Measurements from ENCODE around the gene CDH22. TPM values are rescaled to one million over a fixed set of nuclear protein-coding genes. Genes with fewer than 3 reads are reported as not detected.

The CDH22 gene
- total RNA-seq, 1 donor from 2014 or later: 0.13 TPM

DNA sequence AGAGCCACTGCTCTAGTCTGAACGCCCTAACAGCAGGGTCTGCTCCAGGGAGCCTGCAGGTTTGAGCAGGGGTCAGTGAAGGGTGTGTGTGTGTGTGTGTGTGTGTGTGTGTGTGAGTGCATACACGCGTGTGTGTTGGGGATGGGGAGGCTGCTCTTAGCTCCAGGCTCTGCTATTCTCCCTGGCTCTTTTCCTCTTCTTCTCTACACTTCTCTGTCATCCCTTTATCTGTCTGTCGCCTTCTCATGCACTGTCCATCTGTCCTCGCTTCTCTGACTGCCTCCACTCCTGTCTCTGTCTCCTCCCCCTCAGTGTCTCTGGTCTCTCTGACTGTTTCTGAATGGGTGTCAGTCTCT lies 3.4 kb upstream of the CDH22 start:
- H3K4me3 Mint-ChIP-seq: peak overlapping the region; percentile 80
- no peak overlapping the region for H2AFZ ChIP-seq (replicated peaks)
- H3K27ac Mint-ChIP-seq: no peak overlapping the region
- no peak for DNase-seq (ENCODE audit: low spot score)
- H4K20me1 ChIP-seq (ENCODE audit: low read depth): peaks cover 15% of the 10 kb centered on the region
- peaks cover 13% of the 10 kb centered on the region for H3K4me1 Mint-ChIP-seq
- H3K27ac ChIP-seq: no peak overlapping the region
- no peak overlapping the region for H3K9ac ChIP-seq
- peaks cover 29% of the 10 kb centered on the region for H3F3A ChIP-seq (ENCODE audit: low read depth)
- H3K27me3 Mint-ChIP-seq (ENCODE audit: insufficient read depth, low read depth): peaks cover 62% of the 10 kb centered on the region
- H3K4me2 ChIP-seq: peak overlapping the region; percentile 72
- H3K4me1 ChIP-seq: peaks cover 5% of the 10 kb centered on the region
- H3K9me3 ChIP-seq (ENCODE audit: low read depth): no peaks in the 10 kb centered on the region
- peak overlapping the region; percentile 50 for H3K4me3 ChIP-seq
- H3K36me3 ChIP-seq: no peaks in the 10 kb centered on the region
- H3K36me3 Mint-ChIP-seq: peaks cover under 1% of the 10 kb centered on the region
- H3K9me3 Mint-ChIP-seq: no peaks in the 10 kb centered on the region
- TF ChIP-seq EZH2 (IDR thresholded peaks at IDR 0.05): no peak
- no peak for TF ChIP-seq EZH2phosphoT487 (IDR thresholded peaks at IDR 0.05)
- TF ChIP-seq, protein P1, sequence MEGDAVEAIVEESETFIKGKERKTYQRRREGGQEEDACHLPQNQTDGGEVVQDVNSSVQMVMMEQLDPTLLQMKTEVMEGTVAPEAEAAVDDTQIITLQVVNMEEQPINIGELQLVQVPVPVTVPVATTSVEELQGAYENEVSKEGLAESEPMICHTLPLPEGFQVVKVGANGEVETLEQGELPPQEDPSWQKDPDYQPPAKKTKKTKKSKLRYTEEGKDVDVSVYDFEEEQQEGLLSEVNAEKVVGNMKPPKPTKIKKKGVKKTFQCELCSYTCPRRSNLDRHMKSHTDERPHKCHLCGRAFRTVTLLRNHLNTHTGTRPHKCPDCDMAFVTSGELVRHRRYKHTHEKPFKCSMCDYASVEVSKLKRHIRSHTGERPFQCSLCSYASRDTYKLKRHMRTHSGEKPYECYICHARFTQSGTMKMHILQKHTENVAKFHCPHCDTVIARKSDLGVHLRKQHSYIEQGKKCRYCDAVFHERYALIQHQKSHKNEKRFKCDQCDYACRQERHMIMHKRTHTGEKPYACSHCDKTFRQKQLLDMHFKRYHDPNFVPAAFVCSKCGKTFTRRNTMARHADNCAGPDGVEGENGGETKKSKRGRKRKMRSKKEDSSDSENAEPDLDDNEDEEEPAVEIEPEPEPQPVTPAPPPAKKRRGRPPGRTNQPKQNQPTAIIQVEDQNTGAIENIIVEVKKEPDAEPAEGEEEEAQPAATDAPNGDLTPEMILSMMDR (IDR thresholded peaks at IDR 0.05): no peak
- H3K79me2 ChIP-seq (ENCODE audit: low read depth): no peaks in the 10 kb centered on the region
- H3K27me3 ChIP-seq: peaks cover 92% of the 10 kb centered on the region

DNA sequence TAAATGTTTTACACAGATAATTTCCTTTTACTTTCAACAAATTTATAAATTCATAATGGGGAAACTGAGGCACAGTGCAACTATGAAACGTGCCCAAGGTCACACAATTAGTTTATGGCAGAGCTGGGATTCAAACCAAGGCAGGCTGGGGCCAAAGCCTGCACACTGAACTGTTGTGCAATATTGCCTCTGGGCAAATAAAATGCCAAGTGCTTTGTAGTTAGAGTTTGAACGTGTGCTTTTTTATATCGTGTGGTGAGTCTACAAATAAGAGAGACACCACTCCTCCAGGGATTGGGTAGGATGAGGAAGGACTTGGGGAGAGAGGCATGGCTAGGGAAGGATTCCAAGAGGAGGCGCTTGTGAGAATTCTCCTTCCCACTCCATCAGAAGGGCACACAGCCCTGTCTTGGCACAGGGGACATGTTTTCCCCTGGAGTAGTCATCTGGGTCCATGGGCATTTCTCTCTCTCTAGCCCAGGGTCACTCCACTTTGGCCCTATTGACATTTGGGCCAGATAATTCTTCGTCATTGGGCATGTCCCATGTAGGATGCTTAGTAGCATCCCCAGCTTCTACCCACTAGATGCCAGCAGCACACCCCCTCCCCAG lies 2.8 kb upstream of the CDH22 start:
- H3K9me3 ChIP-seq (ENCODE audit: low read depth): no peaks in the 10 kb centered on the region
- H3K27me3 Mint-ChIP-seq (ENCODE audit: insufficient read depth, low read depth): peaks cover 63% of the 10 kb centered on the region
- peaks cover 15% of the 10 kb centered on the region for H4K20me1 ChIP-seq (ENCODE audit: low read depth)
- no peak overlapping the region for H2AFZ ChIP-seq (replicated peaks)
- H3K9ac ChIP-seq: no peak overlapping the region
- H3K4me1 ChIP-seq: peaks cover 5% of the 10 kb centered on the region
- no peak overlapping the region for H3K27ac Mint-ChIP-seq
- H3K27me3 ChIP-seq: peaks cover 97% of the 10 kb centered on the region
- no peak for DNase-seq (ENCODE audit: low spot score)
- peak overlapping the region; percentile 16 for H3K4me3 Mint-ChIP-seq
- peaks cover 12% of the 10 kb centered on the region for H3K4me1 Mint-ChIP-seq
- H3K79me2 ChIP-seq (ENCODE audit: low read depth): no peaks in the 10 kb centered on the region
- H3K36me3 Mint-ChIP-seq: peaks cover 2% of the 10 kb centered on the region
- TF ChIP-seq, protein P1 (IDR thresholded peaks at IDR 0.05): no peak
- TF ChIP-seq EZH2phosphoT487 (IDR thresholded peaks at IDR 0.05) (no peak), EZH2 (IDR thresholded peaks at IDR 0.05) (no peak)
- no peak overlapping the region for H3K4me3 ChIP-seq
- H3K36me3 ChIP-seq: no peaks in the 10 kb centered on the region
- no peaks in the 10 kb centered on the region for H3K9me3 Mint-ChIP-seq
- H3K27ac ChIP-seq: no peak overlapping the region
- H3F3A ChIP-seq (ENCODE audit: low read depth): peaks cover 29% of the 10 kb centered on the region
- no peak overlapping the region for H3K4me2 ChIP-seq

DNA sequence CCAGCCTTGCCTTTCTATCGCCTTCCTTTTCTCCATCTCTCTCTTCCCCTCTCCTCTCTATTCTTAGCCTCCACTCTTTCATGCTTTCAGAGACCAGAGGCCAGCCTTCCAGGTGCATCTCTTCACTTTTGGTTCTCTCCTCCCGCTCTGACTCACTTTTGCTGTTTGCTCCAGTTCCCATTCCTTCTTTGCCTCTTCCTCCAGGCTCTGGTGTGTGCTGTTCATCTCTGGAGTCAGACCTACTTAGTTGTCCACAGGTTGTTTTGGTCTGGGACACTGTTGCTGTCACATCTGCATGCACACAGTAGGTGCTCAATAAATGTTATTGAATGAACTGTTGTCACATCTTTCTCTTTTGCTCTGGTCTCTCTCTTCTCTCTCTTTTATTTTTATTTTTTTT lies 1.6 kb upstream of the CDH22 start:
- Histone ChIP-seq H3K9ac (no peak overlapping the region), H3K79me2 (ENCODE audit: low read depth) (no peaks in the 10 kb centered on the region), H3K27me3 (peaks cover 100% of the 10 kb centered on the region), H4K20me1 (ENCODE audit: low read depth) (peaks cover 15% of the 10 kb centered on the region), H3F3A (ENCODE audit: low read depth) (peaks cover 29% of the 10 kb centered on the region), H3K36me3 (no peaks in the 10 kb centered on the region), H3K4me2 (no peak overlapping the region), H3K9me3 (ENCODE audit: low read depth) (no peaks in the 10 kb centered on the region), H2AFZ (replicated peaks) (no peak overlapping the region), H3K4me3 (no peak overlapping the region), H3K4me1 (peaks cover 5% of the 10 kb centered on the region), H3K27ac (no peak overlapping the region)
- H3K4me1 Mint-ChIP-seq: peaks cover 12% of the 10 kb centered on the region
- H3K9me3 Mint-ChIP-seq: no peaks in the 10 kb centered on the region
- H3K36me3 Mint-ChIP-seq: peaks cover 2% of the 10 kb centered on the region
- DNase-seq (ENCODE audit: low spot score): no peak
- TF ChIP-seq, protein P1 (IDR thresholded peaks at IDR 0.05): no peak
- TF ChIP-seq EZH2 (IDR thresholded peaks at IDR 0.05) (no peak), EZH2phosphoT487 (IDR thresholded peaks at IDR 0.05) (no peak)
- no peak overlapping the region for H3K27ac Mint-ChIP-seq
- H3K27me3 Mint-ChIP-seq (ENCODE audit: insufficient read depth, low read depth): peaks cover 70% of the 10 kb centered on the region
- H3K4me3 Mint-ChIP-seq: no peak overlapping the region
